Prostate gland (tissue), 2 donors: ENCODE data around the gene TBCEL.

Experiments
- CTCF ChIP-seq, 4 experiments: fragments of 200-600 bp in 2 of 4; fragments of 450-650 bp in 2 of 4; sonication (generic) in 2 of 4; IDR thresholded peaks; 1 replicate in 3 of 4; 2 replicates in 1 of 4; pipeline ENCODE4 v1.5.1; 2016 to 2019; ENCODE audit warnings: antibody characterized with exemption in 4 of 4, mild to moderate bottlenecking in 2 of 4, moderate library complexity in 2 of 4
- POLR2A ChIP-seq: fragments of 450-650 bp; IDR thresholded peaks from one replicate; pipeline ENCODE4 v1.6.1; 2016; ENCODE audit warnings: antibody characterized with exemption, mild to moderate bottlenecking
- POLR2AphosphoS5 ChIP-seq: sonication (generic); formaldehyde crosslinking; IDR thresholded peaks from one replicate; pipeline ENCODE4 v1.6.1; 2017; ENCODE audit warnings: antibody characterized with exemption

GRCh38 chr11:121081321-121081720, 57.4 kb downstream of the TBCEL start:
- TF ChIP-seq CTCF (IDR thresholded peaks at IDR 0.05) (no peak), POLR2A (no peak), POLR2AphosphoS5 (no peak)
